Adrenal gland (tissue), 5 donors: ENCODE measurements around the gene MAP2K6.

ENCODE experiments used
- POLR2A ChIP-seq, 2 donors: fragments of 450-650 bp; IDR thresholded peaks; one replicate each; pipeline ENCODE4 v1.6.1; 2017; ENCODE audit warnings: antibody characterized with exemption in 2 of 2, mild to moderate bottlenecking in 2 of 2, moderate library complexity in 1 of 2
- TF ChIP-seq, protein P1 (sequence below), 6 experiments: fragments of 450-650 bp in 4 of 6; fragments of 200-600 bp in 2 of 6; sonication (generic) in 1 of 6; IDR thresholded peaks; 1 replicate in 5 of 6; 2 replicates in 1 of 6; pipeline versions ENCODE4 v1.5.1 to v1.8.0; 2016 to 2021; ENCODE audit warnings: antibody characterized with exemption in 6 of 6, mild to moderate bottlenecking in 2 of 6, moderate library complexity in 1 of 6
- donor health status: DM: no; HTN: no; CAD: no.

DNA sequence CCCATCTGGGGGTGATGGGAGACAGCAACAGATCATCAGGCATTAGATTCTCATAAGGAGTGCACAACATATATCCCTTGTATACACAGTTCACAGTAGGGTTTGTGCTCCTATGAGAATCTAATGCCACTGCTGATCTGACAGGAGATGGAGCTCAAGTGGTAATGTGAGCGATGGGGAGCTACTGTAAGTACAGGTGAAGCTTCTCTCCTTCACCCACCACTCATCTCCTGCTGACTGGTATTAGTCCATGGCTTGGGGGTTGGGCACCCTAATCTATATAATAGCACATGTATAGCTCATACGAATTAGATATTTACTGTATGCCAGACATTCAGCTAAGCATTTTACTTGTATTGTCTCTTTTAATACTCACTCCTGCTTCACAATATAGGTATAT lies 101.7 kb downstream of the MAP2K6 start:
- no peak for TF ChIP-seq POLR2A (IDR thresholded peaks at IDR 0.05)
- TF ChIP-seq, protein P1, sequence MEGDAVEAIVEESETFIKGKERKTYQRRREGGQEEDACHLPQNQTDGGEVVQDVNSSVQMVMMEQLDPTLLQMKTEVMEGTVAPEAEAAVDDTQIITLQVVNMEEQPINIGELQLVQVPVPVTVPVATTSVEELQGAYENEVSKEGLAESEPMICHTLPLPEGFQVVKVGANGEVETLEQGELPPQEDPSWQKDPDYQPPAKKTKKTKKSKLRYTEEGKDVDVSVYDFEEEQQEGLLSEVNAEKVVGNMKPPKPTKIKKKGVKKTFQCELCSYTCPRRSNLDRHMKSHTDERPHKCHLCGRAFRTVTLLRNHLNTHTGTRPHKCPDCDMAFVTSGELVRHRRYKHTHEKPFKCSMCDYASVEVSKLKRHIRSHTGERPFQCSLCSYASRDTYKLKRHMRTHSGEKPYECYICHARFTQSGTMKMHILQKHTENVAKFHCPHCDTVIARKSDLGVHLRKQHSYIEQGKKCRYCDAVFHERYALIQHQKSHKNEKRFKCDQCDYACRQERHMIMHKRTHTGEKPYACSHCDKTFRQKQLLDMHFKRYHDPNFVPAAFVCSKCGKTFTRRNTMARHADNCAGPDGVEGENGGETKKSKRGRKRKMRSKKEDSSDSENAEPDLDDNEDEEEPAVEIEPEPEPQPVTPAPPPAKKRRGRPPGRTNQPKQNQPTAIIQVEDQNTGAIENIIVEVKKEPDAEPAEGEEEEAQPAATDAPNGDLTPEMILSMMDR (IDR thresholded peaks at IDR 0.05), result no peak
